Body of pancreas (tissue), 4 donors: ENCODE data around the gene ISCA2. TPM values are rescaled to one million over a fixed set of nuclear protein-coding genes. Genes with fewer than 3 reads are reported as not detected.

ENCODE experiments used
- ATAC-seq: fragments of 150-250 bp; one replicate; pipeline ENCODE4 v1.9.1; 2016
- DNase-seq, 4 donors: peaks; one replicate each; pipeline ENCODE4 v3.0.0-alpha.2; 2019
- H3K27ac ChIP-seq, 4 donors: fragments of 200-600 bp; sonication (generic); 1 replicate in 3 of 4; 2 replicates in 1 of 4; pipeline versions ENCODE4 v1.5.1 to v1.6.1; 2016 to 2019; ENCODE audit warnings: mild to moderate bottlenecking in 1 of 4, mixed read lengths in 1 of 4, moderate library complexity in 1 of 4
- H3K27me3 ChIP-seq, 2 donors: fragments of 200-600 bp; sonication (generic); one replicate each; pipeline ENCODE4 v1.6.0; 2016; ENCODE audit warnings: mild to moderate bottlenecking in 1 of 2
- H3K36me3 ChIP-seq, 2 donors: fragments of 200-600 bp; sonication (generic); replicated peaks in 1 of 2; 2 replicates each; pipeline ENCODE4 v1.5.1; 2016; ENCODE audit warnings: low read depth in 2 of 2; ENCODE audit not compliant: insufficient read depth in 1 of 2
- H3K4me1 ChIP-seq: fragments of 200-600 bp; sonication (generic); one replicate; pipeline ENCODE4 v1.6.0; 2016
- H3K4me3 ChIP-seq, 2 donors: fragments of 200-600 bp; sonication (generic); 1 replicate in 1 of 2; 2 replicates in 1 of 2; pipeline ENCODE4 v1.5.1; 2016 to 2019
- H3K9me3 ChIP-seq, 3 donors: fragments of 200-600 bp; sonication (generic); 1 replicate in 2 of 3; 2 replicates in 1 of 3; pipeline ENCODE4 v1.5.1; 2016
- CTCF ChIP-seq, 7 experiments: fragments of 450-650 bp in 4 of 7; fragments of 200-600 bp in 3 of 7; sonication (generic) in 3 of 7; IDR thresholded peaks; one replicate each; pipeline ENCODE4 v1.5.1; 2016 to 2019; ENCODE audit warnings: antibody characterized with exemption in 7 of 7
- POLR2A ChIP-seq, 3 donors: fragments of 450-650 bp; IDR thresholded peaks; one replicate each; pipeline ENCODE4 v1.6.1; 2016; ENCODE audit warnings: antibody characterized with exemption in 3 of 3, mild to moderate bottlenecking in 2 of 3
- WGBS, 2 donors: methylation state at CpG; one replicate each; pipeline ENCODE4 v1.1.5; 2017; 5-methylcytosine and 5-hydroxymethylcytosine counted together
- intact Hi-C: fragments of 100-400 bp; cut with DNase I; formaldehyde crosslinking; loops from one replicate; pipeline ENCODE4 v1.15.1; 2023
- total RNA-seq, 2 donors: library from RNA; depleted of rRNA; stranded (reverse); fragments of >200 nt; gene quantifications; one replicate each; pipeline ENCODE4 v1.1.0, GENCODE V29; 2016

ISCA2 gene
- total RNA-seq, 2 donors from 2014 or later: 4.3 to 17.6 TPM

GRCh38 chr14:74474376-74474775 is 19.2 kb upstream of the ISCA2 start:
- ATAC-seq (no peak), DNase-seq (no peak)
- intact Hi-C loops: no loop called here
- Histone ChIP-seq H3K4me1 (peaks cover 4% of the 10 kb centered on the region), H3K9me3 (no peaks in the 10 kb centered on the region), H3K4me3 (no peak overlapping the region), H3K36me3 (peaks cover 0 to 4% of the 10 kb centered on the region in 2 donors), H3K27ac (no peak overlapping the region), H3K27me3 (no peaks in the 10 kb centered on the region)
- no peak for TF ChIP-seq CTCF (IDR thresholded peaks at IDR 0.05)
- TF ChIP-seq POLR2A (IDR thresholded peaks at IDR 0.05): no peak
- WGBS, 2 donors: 85 to 100% methylated on average over 2 of the region's 2 CpGs

GRCh38 chr14:74475678-74476077 is 17.9 kb upstream of the ISCA2 start:
- Histone ChIP-seq H3K9me3 (no peaks in the 10 kb centered on the region), H3K4me3 (no peak overlapping the region), H3K27ac (no peak overlapping the region), H3K4me1 (peaks cover 4% of the 10 kb centered on the region), H3K36me3 (peaks cover 0 to 4% of the 10 kb centered on the region in 2 donors), H3K27me3 (no peaks in the 10 kb centered on the region)
- no peak for TF ChIP-seq CTCF (IDR thresholded peaks at IDR 0.05)
- TF ChIP-seq POLR2A (IDR thresholded peaks at IDR 0.05): no peak
- 61 to 66% methylated on average over 3 of the region's 3 CpGs for WGBS, 2 donors
- no peak for DNase-seq
- intact Hi-C loops: no loop called here
- ATAC-seq: no peak

DNA sequence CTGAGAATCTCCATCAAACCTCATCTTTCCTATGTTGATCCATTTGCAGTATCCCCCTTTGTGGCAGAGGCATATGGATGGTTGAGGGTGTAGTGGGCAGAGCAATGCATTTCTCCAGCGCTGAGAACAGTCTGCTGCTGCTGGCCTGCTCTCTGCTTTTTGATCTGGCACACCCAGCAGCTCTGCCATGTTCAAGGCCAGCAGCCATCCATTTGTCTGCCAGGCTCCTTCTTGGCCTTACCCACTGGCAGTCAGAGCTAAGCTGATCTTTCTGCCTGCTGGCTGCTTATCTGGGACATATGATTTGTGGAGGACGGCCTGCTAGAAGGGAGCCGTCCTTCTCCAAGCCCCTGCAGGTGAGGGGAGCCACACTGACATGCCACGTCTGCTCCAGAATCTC is 17.5 kb upstream of the ISCA2 start:
- DNase-seq: peak in 3 of 4 donors; percentile 21 to 63 (median 26)
- no peak overlapping the region for H3K4me3 ChIP-seq
- 34 to 51% methylated on average over 3 to 4 of the region's 4 CpGs for WGBS, 2 donors
- H3K27me3 ChIP-seq: no peaks in the 10 kb centered on the region
- TF ChIP-seq POLR2A (IDR thresholded peaks at IDR 0.05) (no peak), CTCF (IDR thresholded peaks at IDR 0.05) (no peak)
- H3K36me3 ChIP-seq: peaks cover 0 to 4% of the 10 kb centered on the region in 2 donors
- H3K9me3 ChIP-seq: no peaks in the 10 kb centered on the region
- peak; percentile 33 for ATAC-seq
- intact Hi-C loops: no loop called here
- H3K27ac ChIP-seq: no peak overlapping the region
- H3K4me1 ChIP-seq: peaks cover 4% of the 10 kb centered on the region

GRCh38 chr14:74476607-74477006 is 17.0 kb upstream of the ISCA2 start:
- ATAC-seq (no peak), DNase-seq (no peak)
- H3K27me3 ChIP-seq: no peaks in the 10 kb centered on the region
- no peaks in the 10 kb centered on the region for H3K9me3 ChIP-seq
- intact Hi-C loops: no loop called here
- WGBS, 2 donors: 72 to 75% methylated on average over 3 of the region's 3 CpGs
- H3K36me3 ChIP-seq: peaks cover 0 to 4% of the 10 kb centered on the region in 2 donors
- TF ChIP-seq POLR2A (IDR thresholded peaks at IDR 0.05): no peak
- TF ChIP-seq CTCF (IDR thresholded peaks at IDR 0.05): no peak
- peaks cover 4% of the 10 kb centered on the region for H3K4me1 ChIP-seq
- H3K27ac ChIP-seq: no peak overlapping the region
- no peak overlapping the region for H3K4me3 ChIP-seq

DNA sequence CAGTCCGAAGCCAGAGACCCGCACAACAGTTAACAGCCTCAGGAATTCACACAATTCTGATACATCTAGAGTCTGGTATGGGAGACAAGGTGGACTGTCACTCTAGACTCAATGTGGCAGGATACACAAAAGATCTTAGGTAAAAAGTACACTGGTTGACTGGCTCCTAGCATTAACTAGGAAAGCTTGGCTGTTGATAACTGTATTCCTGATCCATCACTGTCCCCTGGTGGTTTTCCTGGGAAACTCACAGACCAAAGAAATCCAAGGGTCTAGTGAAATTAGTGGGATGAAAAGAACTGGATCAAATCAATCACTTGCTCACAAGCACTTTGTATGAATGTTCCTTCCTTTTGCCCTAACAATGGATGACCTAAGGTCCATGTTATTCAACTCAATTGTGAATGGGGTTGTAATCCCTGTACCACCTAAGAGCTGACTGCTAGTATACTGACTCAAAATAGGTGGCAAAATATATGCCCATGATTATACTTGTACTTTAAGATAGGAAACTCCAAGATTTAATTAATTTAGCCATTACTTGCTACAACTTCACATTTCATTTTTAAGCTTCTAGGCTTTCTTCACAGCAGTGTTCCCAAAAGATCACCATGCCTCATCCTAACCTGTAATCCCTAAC is 14.4 kb upstream of the ISCA2 start:
- DNase-seq (no peak), ATAC-seq (no peak)
- TF ChIP-seq POLR2A (IDR thresholded peaks at IDR 0.05) (no peak), CTCF (IDR thresholded peaks at IDR 0.05) (peak; percentile 21 to 74 (median 53))

More for the DNA sequence above, 14.4 kb upstream of the ISCA2 start:
- H3K4me1 ChIP-seq: peaks cover 4% of the 10 kb centered on the region
- WGBS, 2 donors: 92 to 94% methylated on average over 2 of the region's 2 CpGs
- intact Hi-C loops: no loop called here
- H3K36me3 ChIP-seq: peaks cover 0 to 7% of the 10 kb centered on the region in 2 donors
- no peaks in the 10 kb centered on the region for H3K27me3 ChIP-seq
- no peak overlapping the region for H3K27ac ChIP-seq
- no peak overlapping the region for H3K4me3 ChIP-seq
- H3K9me3 ChIP-seq: no peaks in the 10 kb centered on the region
